Activated naive CD8-positive, alpha-beta T cell (primary cell): ENCODE data around the gene ALG12.

Experiments
- H3K27ac Mint-ChIP-seq: one replicate; pipeline ENCODE4 v1.8.0; 2021; ENCODE audit warnings: mixed read lengths
- H3K27me3 Mint-ChIP-seq: one replicate; pipeline ENCODE4 v1.8.0; 2021; ENCODE audit warnings: mixed read lengths
- H3K36me3 Mint-ChIP-seq: one replicate; pipeline ENCODE4 v1.8.0; 2021; ENCODE audit warnings: mixed read lengths
- H3K4me1 Mint-ChIP-seq: one replicate; pipeline ENCODE4 v1.8.0; 2021; ENCODE audit warnings: low read depth, mixed read lengths
- H3K4me3 Mint-ChIP-seq: one replicate; pipeline ENCODE4 v1.8.0; 2021; ENCODE audit warnings: mild to moderate bottlenecking, mixed read lengths
- H3K9me3 Mint-ChIP-seq: one replicate; pipeline ENCODE4 v1.8.0; 2021; ENCODE audit warnings: low read depth, mixed read lengths

Gene ALG12

DNA sequence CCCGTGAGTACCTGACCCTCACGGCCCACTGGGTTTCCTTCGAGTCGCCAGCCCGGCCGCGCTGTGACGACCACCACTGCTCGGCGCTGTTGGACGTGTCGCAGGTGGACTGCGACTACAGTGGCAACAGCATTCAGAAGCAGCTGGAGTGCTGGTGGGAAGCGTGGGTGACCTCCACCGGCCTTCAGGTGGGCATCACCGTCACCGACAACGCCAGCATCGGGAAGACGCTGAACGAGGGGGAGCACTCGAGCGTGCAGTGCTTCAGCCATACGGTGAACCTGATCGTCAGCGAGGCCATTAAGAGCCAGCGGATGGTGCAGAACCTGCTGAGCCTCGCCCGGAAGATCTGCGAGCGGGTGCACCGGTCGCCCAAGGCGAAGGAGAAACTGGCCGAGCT lies 32.4 kb downstream of the ALG12 start:
- Mint-ChIP-seq H3K4me1 (peaks cover 15% of the 10 kb centered on the region), H3K27ac (no peak overlapping the region), H3K4me3 (no peak overlapping the region), H3K9me3 (no peaks in the 10 kb centered on the region), H3K27me3 (no peaks in the 10 kb centered on the region), H3K36me3 (peaks cover 21% of the 10 kb centered on the region)

DNA sequence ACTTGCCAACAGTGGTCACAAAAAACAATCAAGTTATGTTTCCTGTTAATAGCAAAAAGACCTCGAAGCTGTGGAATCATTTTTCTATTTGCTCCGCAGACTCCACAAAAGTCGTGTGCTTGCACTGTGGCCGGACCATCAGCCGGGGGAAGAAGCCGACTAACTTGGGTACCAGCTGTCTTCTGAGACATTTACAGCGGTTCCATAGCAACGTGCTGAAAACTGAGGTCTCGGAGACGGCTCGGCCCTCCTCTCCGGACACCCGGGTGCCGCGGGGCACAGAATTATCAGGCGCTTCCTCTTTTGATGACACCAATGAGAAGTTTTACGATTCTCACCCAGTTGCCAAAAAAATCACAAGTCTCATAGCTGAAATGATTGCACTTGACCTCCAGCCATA lies 33.0 kb downstream of the ALG12 start:
- no peaks in the 10 kb centered on the region for H3K27me3 Mint-ChIP-seq
- H3K4me3 Mint-ChIP-seq, result no peak overlapping the region
- no peaks in the 10 kb centered on the region for H3K9me3 Mint-ChIP-seq
- peaks cover 21% of the 10 kb centered on the region for H3K36me3 Mint-ChIP-seq
- no peak overlapping the region for H3K27ac Mint-ChIP-seq
- H3K4me1 Mint-ChIP-seq, result peaks cover 19% of the 10 kb centered on the region

GRCh38 chr22:49884503-49885260 lies 33.6 kb downstream of the ALG12 start:
- H3K27ac Mint-ChIP-seq, result no peak overlapping the region
- no peaks in the 10 kb centered on the region for H3K27me3 Mint-ChIP-seq
- no peak overlapping the region for H3K4me3 Mint-ChIP-seq
- H3K36me3 Mint-ChIP-seq, result peaks cover 20% of the 10 kb centered on the region
- H3K9me3 Mint-ChIP-seq, result no peaks in the 10 kb centered on the region
- H3K4me1 Mint-ChIP-seq, result peaks cover 25% of the 10 kb centered on the region

DNA sequence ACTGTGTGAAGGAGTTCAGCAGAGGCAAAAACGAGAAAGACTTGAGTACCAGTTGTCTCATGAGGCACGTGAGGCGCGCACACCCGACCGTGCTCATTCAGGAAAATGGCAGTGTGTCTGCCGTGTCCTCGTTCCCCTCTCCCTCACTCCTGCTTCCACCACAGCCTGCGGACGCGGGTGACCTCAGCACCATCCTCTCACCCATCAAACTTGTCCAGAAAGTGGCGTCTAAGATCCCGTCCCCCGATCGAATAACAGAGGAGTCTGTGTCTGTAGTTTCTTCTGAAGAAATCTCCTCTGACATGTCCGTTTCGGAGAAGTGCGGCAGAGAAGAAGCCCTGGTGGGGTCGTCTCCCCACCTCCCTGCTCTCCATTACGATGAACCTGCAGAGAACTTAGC lies 34.2 kb downstream of the ALG12 start:
- peaks cover 14% of the 10 kb centered on the region for H3K36me3 Mint-ChIP-seq
- H3K4me1 Mint-ChIP-seq, result peaks cover 25% of the 10 kb centered on the region
- H3K27ac Mint-ChIP-seq, result no peak overlapping the region
- no peaks in the 10 kb centered on the region for H3K27me3 Mint-ChIP-seq
- H3K9me3 Mint-ChIP-seq, result no peaks in the 10 kb centered on the region
- H3K4me3 Mint-ChIP-seq, result no peak overlapping the region

DNA sequence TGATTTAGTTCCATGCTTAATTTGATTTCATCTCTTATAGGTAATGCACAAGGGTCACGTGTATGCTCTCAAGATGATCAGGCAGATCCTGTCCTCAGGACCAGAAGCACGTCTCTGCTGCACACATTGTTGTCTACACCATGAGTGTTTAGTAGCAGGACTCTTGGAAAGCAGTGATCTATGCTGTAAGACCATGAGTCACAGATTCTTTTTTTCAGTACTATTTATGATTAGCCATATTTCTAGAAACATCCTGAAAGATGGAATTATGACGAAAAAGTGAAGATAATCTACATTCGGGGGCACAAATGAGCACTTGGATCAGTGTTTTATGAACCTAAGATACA lies 35.0 kb downstream of the ALG12 start:
- Mint-ChIP-seq H3K27me3 (no peaks in the 10 kb centered on the region), H3K4me1 (peaks cover 25% of the 10 kb centered on the region), H3K27ac (no peak overlapping the region), H3K36me3 (peaks cover 14% of the 10 kb centered on the region), H3K9me3 (no peaks in the 10 kb centered on the region), H3K4me3 (no peak overlapping the region)

GRCh38 chr22:49882519-49883293 lies 35.5 kb downstream of the ALG12 start:
- Mint-ChIP-seq H3K4me3 (no peak overlapping the region), H3K27me3 (no peaks in the 10 kb centered on the region), H3K9me3 (no peaks in the 10 kb centered on the region), H3K36me3 (peaks cover 13% of the 10 kb centered on the region), H3K27ac (no peak overlapping the region), H3K4me1 (peaks cover 25% of the 10 kb centered on the region)

- Mint-ChIP-seq H3K4me3 (no peak overlapping the region), H3K36me3 (peaks cover 11% of the 10 kb centered on the region)
These were observed 36.4 kb downstream of the ALG12 start for GRCh38 chr22:49881856-49882255.

DNA sequence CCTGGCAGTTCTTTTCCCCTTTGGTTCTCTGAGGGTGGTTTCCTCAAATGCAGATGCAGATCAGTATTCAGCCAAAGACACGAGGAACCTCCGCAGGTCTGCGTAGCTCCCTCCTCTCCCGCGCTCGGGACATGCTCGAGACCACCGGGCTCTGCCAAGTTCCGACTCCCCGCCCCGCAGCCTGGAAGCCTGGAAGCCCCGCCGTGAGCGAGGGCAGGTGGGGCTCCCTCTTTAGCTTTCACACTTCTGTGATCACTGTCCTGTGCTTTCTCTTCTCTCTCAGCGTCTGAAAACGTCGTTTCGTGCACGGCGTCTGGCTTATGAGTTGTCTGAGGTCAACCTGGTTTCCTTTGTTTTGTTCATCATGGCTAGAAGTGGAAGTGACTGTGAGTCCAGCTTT lies 38.0 kb downstream of the ALG12 start:
- Mint-ChIP-seq H3K36me3 (peaks cover 11% of the 10 kb centered on the region), H3K4me1 (peaks cover 29% of the 10 kb centered on the region), H3K27me3 (no peaks in the 10 kb centered on the region), H3K27ac (peak overlapping the region; percentile 7), H3K9me3 (no peaks in the 10 kb centered on the region), H3K4me3 (no peak overlapping the region)

More at GRCh38 chr22:49881856-49882255, 36.4 kb downstream of the ALG12 start:
- Mint-ChIP-seq H3K9me3 (no peaks in the 10 kb centered on the region), H3K27me3 (no peaks in the 10 kb centered on the region), H3K27ac (peak overlapping the region; percentile 46), H3K4me1 (peaks cover 25% of the 10 kb centered on the region)

DNA sequence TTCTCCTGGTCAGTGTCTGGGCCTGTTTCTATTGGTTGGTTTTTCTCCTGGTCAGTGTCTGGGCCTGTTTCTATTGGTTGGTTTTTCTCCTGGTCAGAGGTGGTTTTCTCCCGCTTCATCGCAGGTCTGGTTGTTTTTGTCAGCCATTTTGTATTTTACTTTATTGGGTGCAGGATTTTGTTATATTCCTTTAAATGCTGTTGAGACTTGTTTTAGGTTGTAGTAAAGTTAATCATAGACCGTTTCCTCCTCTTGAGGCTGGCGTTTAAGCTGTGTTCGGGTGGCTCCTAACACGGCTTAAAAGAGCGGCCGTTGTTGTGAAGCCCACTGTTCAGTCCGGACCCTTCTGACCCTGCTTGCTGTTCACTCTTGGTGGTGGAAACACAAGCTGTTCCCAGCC lies 38.4 kb downstream of the ALG12 start:
- H3K27ac Mint-ChIP-seq, result no peak overlapping the region
- peaks cover 31% of the 10 kb centered on the region for H3K4me1 Mint-ChIP-seq

GRCh38 chr22:49878206-49878605 lies 40.0 kb downstream of the ALG12 start:
- H3K4me1 Mint-ChIP-seq, result peaks cover 38% of the 10 kb centered on the region
- H3K36me3 Mint-ChIP-seq, result peaks cover 11% of the 10 kb centered on the region
- no peaks in the 10 kb centered on the region for H3K27me3 Mint-ChIP-seq
- H3K9me3 Mint-ChIP-seq, result no peaks in the 10 kb centered on the region
- H3K4me3 Mint-ChIP-seq, result no peak overlapping the region
- H3K27ac Mint-ChIP-seq, result no peak overlapping the region

More for the DNA sequence above, 38.4 kb downstream of the ALG12 start:
- H3K9me3 Mint-ChIP-seq, result no peaks in the 10 kb centered on the region
- peaks cover 14% of the 10 kb centered on the region for H3K36me3 Mint-ChIP-seq
- H3K27me3 Mint-ChIP-seq, result no peaks in the 10 kb centered on the region
- H3K4me3 Mint-ChIP-seq, result no peak overlapping the region

DNA sequence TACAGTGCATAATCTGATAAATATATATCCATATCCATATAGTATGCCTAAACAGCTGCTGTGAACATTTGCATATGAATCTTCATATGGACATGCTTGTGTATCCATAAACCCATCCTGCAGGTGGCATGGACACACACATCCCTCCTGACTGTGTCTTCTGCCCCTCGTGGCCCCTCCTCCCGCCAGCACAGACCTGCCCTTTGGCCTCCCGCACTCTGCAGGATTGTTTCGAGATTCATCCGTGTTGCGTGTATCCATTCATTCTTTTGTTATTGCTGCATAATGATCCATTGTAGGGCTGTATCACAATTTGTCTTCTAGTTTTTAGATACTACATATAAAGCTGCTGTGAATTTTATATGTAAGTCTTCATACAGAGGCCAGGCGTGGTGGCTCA lies 40.6 kb downstream of the ALG12 start:
- peaks cover 39% of the 10 kb centered on the region for H3K4me1 Mint-ChIP-seq
- H3K27ac Mint-ChIP-seq, result no peak overlapping the region
- H3K27me3 Mint-ChIP-seq, result no peaks in the 10 kb centered on the region
- no peaks in the 10 kb centered on the region for H3K9me3 Mint-ChIP-seq
- peaks cover 11% of the 10 kb centered on the region for H3K36me3 Mint-ChIP-seq
- no peak overlapping the region for H3K4me3 Mint-ChIP-seq

DNA sequence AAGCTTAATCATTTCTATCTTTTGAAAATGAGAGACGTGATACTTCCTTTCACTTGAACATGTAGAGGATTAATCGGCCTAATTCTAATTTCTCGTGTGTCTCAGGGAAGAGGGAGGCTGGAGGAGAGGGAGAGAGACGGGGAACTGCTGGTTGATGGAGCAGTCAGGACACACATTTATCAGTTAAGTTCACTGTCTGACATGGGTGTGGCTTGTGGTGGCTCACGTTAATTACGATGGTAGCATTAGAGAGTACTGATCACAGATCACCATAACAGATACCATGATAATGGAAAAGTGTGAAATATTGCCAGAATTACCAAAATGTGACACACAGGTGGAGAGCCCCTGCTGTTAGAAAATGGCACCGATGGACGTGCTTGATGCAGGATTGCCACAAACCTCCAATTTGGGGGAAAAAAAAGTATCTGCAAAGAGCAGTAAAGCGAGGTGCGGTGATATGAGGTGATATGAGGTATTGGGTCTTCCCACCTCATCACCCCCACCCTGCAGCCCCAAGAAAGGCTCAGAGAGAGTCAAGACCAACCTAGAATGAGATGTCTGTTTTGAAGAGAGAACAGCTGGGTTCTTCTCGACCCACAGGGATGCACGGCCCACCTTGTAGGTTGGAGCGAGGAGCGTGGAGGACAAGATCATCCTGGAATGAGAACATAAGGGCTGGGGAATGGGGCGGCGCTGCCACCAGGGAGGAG lies 44.9 kb downstream of the ALG12 start:
- H3K27ac Mint-ChIP-seq, result no peak overlapping the region

DNA sequence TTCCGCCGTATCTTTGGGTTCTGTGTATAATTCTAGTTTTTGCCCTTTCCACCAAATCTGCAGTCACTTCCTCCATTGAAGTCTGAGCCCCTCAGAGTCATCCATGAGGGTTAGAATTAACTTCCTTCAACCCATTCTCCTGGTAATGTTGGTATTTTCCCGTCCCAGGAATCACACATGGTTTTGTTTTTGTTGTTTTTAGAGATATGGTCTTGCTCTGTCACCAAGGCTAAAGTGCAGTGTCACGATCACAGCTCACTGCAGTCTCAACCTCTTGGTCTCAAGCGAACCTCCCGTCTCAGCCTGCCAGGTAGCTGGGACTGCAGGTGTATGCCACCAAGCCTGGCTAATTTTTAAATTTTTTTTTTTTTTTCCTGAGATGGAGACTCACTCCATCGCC lies 45.9 kb downstream of the ALG12 start:
- Mint-ChIP-seq H3K9me3 (peaks cover 11% of the 10 kb centered on the region), H3K27me3 (no peaks in the 10 kb centered on the region), H3K4me3 (no peak overlapping the region), H3K27ac (peak overlapping the region; percentile 23), H3K36me3 (peaks cover 17% of the 10 kb centered on the region), H3K4me1 (peaks cover 52% of the 10 kb centered on the region)

More for the DNA sequence above, 44.9 kb downstream of the ALG12 start:
- Mint-ChIP-seq H3K4me3 (no peak overlapping the region), H3K36me3 (peaks cover 18% of the 10 kb centered on the region), H3K4me1 (peaks cover 41% of the 10 kb centered on the region), H3K27me3 (no peaks in the 10 kb centered on the region), H3K9me3 (peaks cover 11% of the 10 kb centered on the region)

- peaks cover 56% of the 10 kb centered on the region for H3K4me1 Mint-ChIP-seq
- H3K9me3 Mint-ChIP-seq, result peaks cover 11% of the 10 kb centered on the region
- H3K36me3 Mint-ChIP-seq, result peaks cover 24% of the 10 kb centered on the region
- no peak overlapping the region for H3K4me3 Mint-ChIP-seq
- no peaks in the 10 kb centered on the region for H3K27me3 Mint-ChIP-seq
- no peak overlapping the region for H3K27ac Mint-ChIP-seq
These were observed 46.8 kb downstream of the ALG12 start for GRCh38 chr22:49871482-49871881.
